ENCODE measurements around the gene TEX19.
A peak's percentile ranks its signal among the peaks of the same experiment; 100 is the strongest.

Gene TEX19

GRCh38 chr17:82351254-82351712 lies 7.8 kb upstream of the TEX19 start:
- peak overlapping the region; percentile 71 for H2AFZ ChIP-seq (ENCODE audit: low read depth)
- peak overlapping the region; percentile 90 for H3K4me2 ChIP-seq
- peak overlapping the region; percentile 91 for H3K27ac ChIP-seq
- H3K4me3 ChIP-seq (IDR thresholded peaks at IDR 0.05; ENCODE audit: insufficient read depth, low read depth, low read length) = no peak overlapping the region
- no peaks in the 10 kb centered on the region for H3K36me3 ChIP-seq (ENCODE audit: insufficient read depth)
- no peaks in the 10 kb centered on the region for H4K20me1 ChIP-seq (ENCODE audit: insufficient read depth)
- H3K9ac ChIP-seq = peak overlapping the region; percentile 58; the same call in 1 of the 2 replicates
- no peak for TF ChIP-seq CTCF (conservative IDR thresholded peaks at IDR 0.05; ENCODE audit: low read depth, low read length)
- peaks cover 75% of the 10 kb centered on the region for H3K4me1 ChIP-seq (ENCODE audit: low read depth, poor library complexity, severe bottlenecking)
- no peaks in the 10 kb centered on the region for H3K79me2 ChIP-seq (ENCODE audit: insufficient read depth, low read depth)
- H3K27me3 ChIP-seq (ENCODE audit: insufficient read depth, low read depth) = no peaks in the 10 kb centered on the region

GRCh38 chr17:82351713-82352488 lies 7.1 kb upstream of the TEX19 start:
- Histone ChIP-seq H3K36me3 (ENCODE audit: insufficient read depth) (no peaks in the 10 kb centered on the region), H3K4me3 (IDR thresholded peaks at IDR 0.05; ENCODE audit: insufficient read depth, low read depth, low read length) (no peak overlapping the region), H3K9ac (peak overlapping the region; percentile 58; the same call in 1 of the 2 replicates), H3K79me2 (ENCODE audit: insufficient read depth, low read depth) (no peaks in the 10 kb centered on the region), H2AFZ (ENCODE audit: low read depth) (peak overlapping the region; percentile 71), H3K4me1 (ENCODE audit: low read depth, poor library complexity, severe bottlenecking) (peaks cover 82% of the 10 kb centered on the region), H3K27me3 (ENCODE audit: insufficient read depth, low read depth) (no peaks in the 10 kb centered on the region), H3K27ac (peak overlapping the region; percentile 91), H4K20me1 (ENCODE audit: insufficient read depth) (no peaks in the 10 kb centered on the region), H3K4me2 (peak overlapping the region; percentile 90)
- peak; percentile 97 for TF ChIP-seq CTCF (conservative IDR thresholded peaks at IDR 0.05; ENCODE audit: low read depth, low read length)

GRCh38 chr17:82353484-82353883 lies 5.6 kb upstream of the TEX19 start:
- Histone ChIP-seq H3K27me3 (ENCODE audit: insufficient read depth, low read depth) (no peaks in the 10 kb centered on the region), H2AFZ (ENCODE audit: low read depth) (no peak overlapping the region), H3K4me2 (no peak overlapping the region), H4K20me1 (ENCODE audit: insufficient read depth) (no peaks in the 10 kb centered on the region), H3K27ac (no peak overlapping the region), H3K9ac (no peak overlapping the region), H3K36me3 (ENCODE audit: insufficient read depth) (no peaks in the 10 kb centered on the region), H3K79me2 (ENCODE audit: insufficient read depth, low read depth) (no peaks in the 10 kb centered on the region), H3K4me1 (ENCODE audit: low read depth, poor library complexity, severe bottlenecking) (peaks cover 91% of the 10 kb centered on the region), H3K4me3 (IDR thresholded peaks at IDR 0.05; ENCODE audit: insufficient read depth, low read depth, low read length) (no peak overlapping the region)
- TF ChIP-seq CTCF (conservative IDR thresholded peaks at IDR 0.05; ENCODE audit: low read depth, low read length) = no peak

GRCh38 chr17:82354804-82355308 lies 4.2 kb upstream of the TEX19 start:
- no peak overlapping the region for H3K27ac ChIP-seq
- no peak overlapping the region for H2AFZ ChIP-seq (ENCODE audit: low read depth)
- TF ChIP-seq CTCF (conservative IDR thresholded peaks at IDR 0.05; ENCODE audit: low read depth, low read length) = no peak
- no peaks in the 10 kb centered on the region for H3K36me3 ChIP-seq (ENCODE audit: insufficient read depth)
- no peaks in the 10 kb centered on the region for H4K20me1 ChIP-seq (ENCODE audit: insufficient read depth)
- H3K4me3 ChIP-seq (IDR thresholded peaks at IDR 0.05; ENCODE audit: insufficient read depth, low read depth, low read length) = no peak overlapping the region
- H3K4me1 ChIP-seq (ENCODE audit: low read depth, poor library complexity, severe bottlenecking) = peaks cover 87% of the 10 kb centered on the region
- H3K9ac ChIP-seq = no peak overlapping the region
- H3K79me2 ChIP-seq (ENCODE audit: insufficient read depth, low read depth) = no peaks in the 10 kb centered on the region
- H3K4me2 ChIP-seq = no peak overlapping the region
- H3K27me3 ChIP-seq (ENCODE audit: insufficient read depth, low read depth) = no peaks in the 10 kb centered on the region; the same call in 1 of the 2 replicates
